HEK293 (cell line): ENCODE measurements around the gene UBR1.
"Not testable (repeated sequence)": the region's sequence is repeated elsewhere in the genome, so short reads cannot be mapped to it uniquely, and the experiment has no call there.

Experiments used
- CTCF ChIA-PET: fragments of 350-600 bp; formaldehyde crosslinking; extraction: SDS; loops from one replicate; lab custom pipeline; 2021; ENCODE audit warnings: antibody characterized with exemption; lab: Yijun Ruan, JAX
- POLR2A ChIA-PET: fragments of 300-600 bp; formaldehyde crosslinking; extraction: SDS; loops from one replicate; lab custom pipeline; 2020; ENCODE audit warnings: antibody characterized with exemption, inconsistent platforms; lab: Yijun Ruan, JAX
- H3K27ac ChIP-seq: fragments of 200-500 bp; sonication (Bioruptor generic); 2 replicates; pipeline ENCODE4 v1.5.1; 2014; ENCODE audit warnings: low read depth, low read length, control low read depth, inconsistent platforms; ENCODE audit errors: extremely low read depth
- H3K36me3 ChIP-seq, 2 experiments: fragments of 200-500 bp in 1 of 2; sonication (Bioruptor generic) in 1 of 2; 1 replicate in 1 of 2; 2 replicates in 1 of 2; pipeline ENCODE4 v1.5.1; 2014 to 2017; ENCODE audit warnings: inconsistent platforms in 2 of 2, low read length in 2 of 2; ENCODE audit not compliant: control insufficient read depth in 2 of 2, insufficient read depth in 1 of 2
- H3K4me1 ChIP-seq: fragments of 200-500 bp; sonication (Bioruptor generic); 2 replicates; pipeline ENCODE4 v1.5.1; 2014; ENCODE audit warnings: mild to moderate bottlenecking, low read length, inconsistent platforms; ENCODE audit not compliant: control insufficient read depth, insufficient read depth
- H3K4me3 ChIP-seq: 2 replicates; pipeline ENCODE4 v1.5.1; 2011; ENCODE audit warnings: low read depth, mild to moderate bottlenecking, control low read depth, low read length, moderate library complexity
- H3K9me3 ChIP-seq: fragments of 200-500 bp; sonication (Bioruptor generic); 2 replicates; pipeline ENCODE4 v1.5.1; 2014; ENCODE audit warnings: low read depth, low read length, inconsistent platforms; ENCODE audit not compliant: control insufficient read depth, insufficient read depth
- BCL11A ChIP-seq: fragments of 450-650 bp; formaldehyde crosslinking; IDR thresholded peaks from 2 replicates; pipeline ENCODE4 v1.5.1; 2016; ENCODE audit warnings: low read depth, missing biosample characterization, missing genetic modification characterization
- IKZF3 ChIP-seq: fragments of 450-650 bp; IDR thresholded peaks from 2 replicates; pipeline ENCODE4 v1.5.0; 2018; ENCODE audit warnings: missing biosample characterization, mild to moderate bottlenecking, missing genetic modification characterization, moderate library complexity
- KLF10 ChIP-seq: fragments of 450-650 bp; IDR thresholded peaks from 2 replicates; pipeline ENCODE4 v1.5.1; 2018; ENCODE audit warnings: missing biosample characterization, mild to moderate bottlenecking, missing genetic modification characterization
- REPIN1 ChIP-seq: fragments of 450-650 bp; formaldehyde crosslinking; IDR thresholded peaks from 2 replicates; pipeline ENCODE4 v1.5.1; 2017; ENCODE audit warnings: missing biosample characterization, missing genetic modification characterization, low read depth
- REST ChIP-seq: fragments of 450-650 bp; formaldehyde crosslinking; IDR thresholded peaks from 2 replicates; pipeline ENCODE4 v1.5.1; 2016; ENCODE audit warnings: missing biosample characterization, missing genetic modification characterization
- SP2 ChIP-seq: fragments of 450-650 bp; formaldehyde crosslinking; IDR thresholded peaks from 2 replicates; pipeline ENCODE4 v1.5.1; 2016; ENCODE audit warnings: missing biosample characterization, missing genetic modification characterization
- ZBTB17 ChIP-seq: fragments of 450-650 bp; formaldehyde crosslinking; IDR thresholded peaks from 2 replicates; pipeline ENCODE4 v1.5.1; 2016; ENCODE audit warnings: missing biosample characterization, missing genetic modification characterization
- ZFP37 ChIP-seq: fragments of 450-650 bp; formaldehyde crosslinking; IDR thresholded peaks from 2 replicates; pipeline ENCODE4 v1.5.1; 2016; ENCODE audit warnings: missing biosample characterization, missing genetic modification characterization
- ZNF132 ChIP-seq: fragments of 450-650 bp; formaldehyde crosslinking; IDR thresholded peaks from 2 replicates; pipeline ENCODE4 v1.5.1; 2017; ENCODE audit warnings: missing biosample characterization, missing genetic modification characterization, borderline replicate concordance
- ZNF146 ChIP-seq: fragments of 450-650 bp; formaldehyde crosslinking; IDR thresholded peaks from 2 replicates; pipeline ENCODE4 v1.5.1; 2016; ENCODE audit warnings: missing biosample characterization, missing genetic modification characterization
- ZNF169 ChIP-seq: fragments of 450-650 bp; formaldehyde crosslinking; IDR thresholded peaks from 2 replicates; pipeline ENCODE4 v1.5.1; 2016; ENCODE audit warnings: missing biosample characterization, missing genetic modification characterization
- ZNF174 ChIP-seq: fragments of 450-650 bp; formaldehyde crosslinking; IDR thresholded peaks from 2 replicates; pipeline ENCODE4 v1.5.0; 2017; ENCODE audit warnings: missing biosample characterization, mild to moderate bottlenecking, missing genetic modification characterization
- ZNF202 ChIP-seq: fragments of 450-650 bp; formaldehyde crosslinking; IDR thresholded peaks from 2 replicates; pipeline ENCODE4 v1.5.1; 2016; ENCODE audit warnings: missing biosample characterization, missing genetic modification characterization, borderline replicate concordance
- ZNF391 ChIP-seq: fragments of 450-650 bp; formaldehyde crosslinking; IDR thresholded peaks from 2 replicates; pipeline ENCODE4 v1.5.1; 2016; ENCODE audit warnings: low read depth, missing biosample characterization, missing genetic modification characterization, borderline replicate concordance
- ZNF394 ChIP-seq: fragments of 450-650 bp; formaldehyde crosslinking; IDR thresholded peaks from 2 replicates; pipeline ENCODE4 v1.5.1; 2016; ENCODE audit warnings: missing biosample characterization, missing genetic modification characterization, mild to moderate bottlenecking, moderate library complexity, borderline replicate concordance
- ZNF558 ChIP-seq: fragments of 450-650 bp; formaldehyde crosslinking; IDR thresholded peaks from 2 replicates; pipeline ENCODE4 v1.5.1; 2016; ENCODE audit warnings: missing biosample characterization, missing genetic modification characterization
- ZNF621 ChIP-seq: fragments of 450-650 bp; formaldehyde crosslinking; IDR thresholded peaks from 2 replicates; pipeline ENCODE4 v1.5.1; 2017; ENCODE audit warnings: missing biosample characterization, missing genetic modification characterization
- ZNF626 ChIP-seq: fragments of 450-650 bp; sonication (Bioruptor Pico); formaldehyde crosslinking; IDR thresholded peaks from 2 replicates; pipeline ENCODE4 v1.5.1; 2018; ENCODE audit warnings: missing biosample characterization, missing genetic modification characterization, inconsistent platforms
- ZNF658 ChIP-seq: fragments of 450-650 bp; formaldehyde crosslinking; IDR thresholded peaks from 2 replicates; pipeline ENCODE4; 2016; ENCODE audit warnings: missing biosample characterization, missing genetic modification characterization
- ZNF660 ChIP-seq: fragments of 450-650 bp; IDR thresholded peaks from 2 replicates; pipeline ENCODE4 v1.5.1; 2018; ENCODE audit warnings: missing biosample characterization, mild to moderate bottlenecking, missing genetic modification characterization
- ZNF837 ChIP-seq: fragments of 450-650 bp; formaldehyde crosslinking; IDR thresholded peaks from 2 replicates; pipeline ENCODE4 v1.5.1; 2016; ENCODE audit warnings: missing biosample characterization, missing genetic modification characterization
- ZNF843 ChIP-seq: fragments of 450-650 bp; formaldehyde crosslinking; IDR thresholded peaks from 2 replicates; pipeline ENCODE4 v1.5.1; 2016; ENCODE audit warnings: missing biosample characterization, missing genetic modification characterization

Gene UBR1

GRCh38 chr15:42955518-42955917 is 150.3 kb downstream of the UBR1 start:
- no peak overlapping the region for H3K27ac ChIP-seq
- POLR2A ChIA-PET, result no interaction called here
- no peaks in the 10 kb centered on the region for H3K9me3 ChIP-seq
- H3K4me1 ChIP-seq, result no peaks in the 10 kb centered on the region
- H3K4me3 ChIP-seq, result no peak overlapping the region
- CTCF ChIA-PET, result no interaction called here
- TF ChIP-seq REST (tag by site-specific recombination) (no peak), ZNF174 (tag by site-specific recombination) (no peak), ZBTB17 (tag by site-specific recombination) (no peak), ZNF658 (tag by site-specific recombination) (no peak), ZNF394 (tag by site-specific recombination) (no peak), ZNF837 (no peak), ZNF621 (tag by site-specific recombination) (no peak), REPIN1 (tag by site-specific recombination) (no peak), ZNF391 (no peak), ZNF132 (tag by site-specific recombination) (no peak), IKZF3 (tag by site-specific recombination) (no peak), ZNF558 (tag by site-specific recombination) (no peak), BCL11A (tag by site-specific recombination) (no peak), ZFP37 (tag by site-specific recombination) (no peak), ZNF843 (tag by site-specific recombination) (no peak), ZNF169 (no peak), SP2 (no peak)
- H3K36me3 ChIP-seq, result peaks cover 13 to 66% of the 10 kb centered on the region in 2 experiments

- H3K36me3 ChIP-seq, result peaks cover 13 to 64% of the 10 kb centered on the region in 2 experiments
- ChIA-PET POLR2A (no interaction called here), CTCF (no interaction called here)
Observed at GRCh38 chr15:42954291-42954690, 151.5 kb downstream of the UBR1 start.

GRCh38 chr15:42948898-42949297 is 156.9 kb downstream of the UBR1 start:
- H3K4me3 ChIP-seq, CTCF ChIA-PET, POLR2A ChIA-PET, H3K9me3 ChIP-seq, H3K4me1 ChIP-seq, H3K27ac ChIP-seq: not testable (repeated sequence)
- H3K36me3 ChIP-seq, result peaks cover 8 to 57% of the 10 kb centered on the region in 2 experiments
- TF ChIP-seq ZNF146, result peak; percentile 91

More at GRCh38 chr15:42954291-42954690, 151.5 kb downstream of the UBR1 start:
- Histone ChIP-seq H3K27ac (no peak overlapping the region), H3K4me3 (no peak overlapping the region), H3K4me1 (no peaks in the 10 kb centered on the region), H3K9me3 (no peaks in the 10 kb centered on the region)
- TF ChIP-seq ZNF837 (no peak), ZNF202 (tag by site-specific recombination) (no peak), ZNF660 (tag by site-specific recombination) (no peak), KLF10 (tag by site-specific recombination) (no peak), ZNF626 (no peak)
